ENCODE measurements around the gene RMRP. TPM values are rescaled to one million over a fixed set of nuclear protein-coding genes. Genes with fewer than 3 reads are reported as not detected.

RMRP gene
- total and polyA plus RNA-seq, 7 experiments from 2014 or later, result 49.2 to 11,273 (median 7,741) TPM; not detected in 1

GRCh38 chr9:35689542-35690293 lies 31.9 kb upstream of the RMRP start, which contains the start of gene TPM2:
Gene TPM2 (minus strand): TSS chr9:35689925. CDS start chr9:35689817, 108 bp downstream.
- no peaks in the 10 kb centered on the region for H3K27me3 Mint-ChIP-seq
- ChIA-PET POLR2A (interaction anchor here (0.5 to 2.8 kb wide), 9 partner anchors 15 to 85 kb away, joined by 3 to 13 read pairs (median 4); partner anchors contain the start of genes CCDC107, RMRP and SIT1), CTCF (interaction anchor here (5.4 kb wide), 1 partner anchor 31 kb away, joined by 29 read pairs; the partner anchor contains the start of genes CCDC107 and RMRP)
- H3K27ac Mint-ChIP-seq, result peak within 1 kb of the TSS; percentile 16 to 95 (median 77)
- Histone ChIP-seq H3K4me1 (ENCODE audit: control insufficient read depth in 2 of 2, insufficient read depth in 2 of 2, low read length in 2 of 2) (peaks cover 0 to 5% of the 10 kb centered on the region in 2 donors), H3K27me3 (ENCODE audit: control insufficient read depth in 2 of 2, insufficient read depth in 2 of 2, low read length in 2 of 2) (no peaks in the 10 kb centered on the region), H3K36me3 (ENCODE audit: control insufficient read depth in 2 of 3, insufficient read depth in 3 of 3, low read length in 3 of 3) (peaks cover 0 to 7% (median 0%) of the 10 kb centered on the region in 3 experiments), H3K9me3 (ENCODE audit: control insufficient read depth in 2 of 3, low read length in 3 of 3) (no peaks in the 10 kb centered on the region), H3K4me3 (ENCODE audit: low read length) (peak within 1 kb of the TSS; percentile 65), H3K27ac (ENCODE audit: low read depth, low read length) (peak within 1 kb of the TSS; percentile 70)
- intact Hi-C loops (cut with micrococcal nuclease), result loop anchor here (1.0 to 2.0 kb wide), 3 partner anchors 13 to 73 kb away; no protein-coding TSS in a partner anchor
- H3K4me3 Mint-ChIP-seq, result peak within 1 kb of the TSS; percentile 80 to 94 (median 88)
- H3K36me3 Mint-ChIP-seq, result peaks cover 0 to 1% (median 0%) of the 10 kb centered on the region in 5 donors
- DNase-seq, result no peak
- no peak for ATAC-seq
- no peaks in the 10 kb centered on the region for H3K9me3 Mint-ChIP-seq
- peaks cover 16 to 31% (median 25%) of the 10 kb centered on the region in 7 donors for H3K4me1 Mint-ChIP-seq

- peaks cover 16 to 31% (median 25%) of the 10 kb centered on the region in 7 donors for H3K4me1 Mint-ChIP-seq
- peak overlapping the region; percentile 16 to 84 (median 72) for H3K27ac Mint-ChIP-seq
- peaks cover 0 to 4% (median 0%) of the 10 kb centered on the region in 5 donors for H3K36me3 Mint-ChIP-seq
- no peaks in the 10 kb centered on the region for H3K27me3 ChIP-seq (ENCODE audit: control insufficient read depth in 2 of 2, insufficient read depth in 2 of 2, low read length in 2 of 2)
- CTCF ChIA-PET, result interaction anchor here (0.7 to 5.4 kb wide), 4 partner anchors 13 to 78 kb away, joined by 3 to 29 read pairs (median 3); partner anchors contain the start of genes CCDC107 and RMRP
- H3K4me3 ChIP-seq (ENCODE audit: low read length), result no peak overlapping the region
- intact Hi-C loops (cut with micrococcal nuclease), result no loop called here
- DNase-seq (no peak), ATAC-seq (no peak)
- no peak overlapping the region for H3K27ac ChIP-seq (ENCODE audit: low read depth, low read length)
- no peaks in the 10 kb centered on the region for H3K9me3 ChIP-seq (ENCODE audit: control insufficient read depth in 2 of 3, low read length in 3 of 3)
- POLR2A ChIA-PET, result interaction anchor here (0.5 to 1.7 kb wide), 5 partner anchors 7 to 72 kb away, joined by 3 to 5 read pairs (median 4); partner anchors contain the start of genes CREB3 and TLN1
- H3K9me3 Mint-ChIP-seq, result no peaks in the 10 kb centered on the region
- no peaks in the 10 kb centered on the region for H3K27me3 Mint-ChIP-seq
- H3K4me1 ChIP-seq (ENCODE audit: control insufficient read depth in 2 of 2, insufficient read depth in 2 of 2, low read length in 2 of 2), result peaks cover 0 to 5% of the 10 kb centered on the region in 2 donors
- peaks cover 0 to 8% (median 0%) of the 10 kb centered on the region in 3 experiments for H3K36me3 ChIP-seq (ENCODE audit: control insufficient read depth in 2 of 3, insufficient read depth in 3 of 3, low read length in 3 of 3)
- peak overlapping the region in 9 of 10 donors; percentile 42 to 72 (median 65) for H3K4me3 Mint-ChIP-seq
Measured at GRCh38 chr9:35688558-35689541, 31.0 kb upstream of the RMRP start.

- Histone ChIP-seq H3K4me1 (ENCODE audit: control insufficient read depth in 2 of 2, insufficient read depth in 2 of 2, low read length in 2 of 2) (peaks cover 0 to 5% of the 10 kb centered on the region in 2 donors), H3K27me3 (ENCODE audit: control insufficient read depth in 2 of 2, insufficient read depth in 2 of 2, low read length in 2 of 2) (no peaks in the 10 kb centered on the region), H3K9me3 (ENCODE audit: control insufficient read depth in 2 of 3, low read length in 3 of 3) (no peaks in the 10 kb centered on the region), H3K4me3 (ENCODE audit: low read length) (no peak overlapping the region), H3K27ac (ENCODE audit: low read depth, low read length) (no peak overlapping the region), H3K36me3 (ENCODE audit: control insufficient read depth in 2 of 3, insufficient read depth in 3 of 3, low read length in 3 of 3) (peaks cover 0 to 8% (median 0%) of the 10 kb centered on the region in 3 experiments)
- peak overlapping the region in 5 of 9 donors; percentile 28 to 76 (median 68) for H3K27ac Mint-ChIP-seq
- no peaks in the 10 kb centered on the region for H3K27me3 Mint-ChIP-seq
- H3K4me1 Mint-ChIP-seq, result peaks cover 16 to 31% (median 25%) of the 10 kb centered on the region in 7 donors
- H3K9me3 Mint-ChIP-seq, result no peaks in the 10 kb centered on the region
- DNase-seq (no peak), ATAC-seq (no peak)
- POLR2A ChIA-PET, result interaction anchor here (0.8 to 1.7 kb wide), 6 partner anchors 8 to 72 kb away, joined by 3 to 5 read pairs (median 4); partner anchors contain the start of genes CREB3 and TLN1
- H3K36me3 Mint-ChIP-seq, result peaks cover 0 to 4% (median 0%) of the 10 kb centered on the region in 5 donors
- intact Hi-C loops (cut with micrococcal nuclease), result no loop called here
- H3K4me3 Mint-ChIP-seq, result peak overlapping the region in 4 of 10 donors; percentile 3 to 64 (median 32)
- CTCF ChIA-PET, result interaction anchor here (0.7 to 5.4 kb wide), 8 partner anchors 8 to 77 kb away, joined by 3 to 29 read pairs (median 3); partner anchors contain the start of genes ARHGEF39, CCDC107 and RMRP
Measured at GRCh38 chr9:35687972-35688557, 30.2 kb upstream of the RMRP start.

- intact Hi-C loops (cut with micrococcal nuclease), result no loop called here
- H3K27ac Mint-ChIP-seq, result peak overlapping the region in 6 of 9 donors; percentile 5 to 76 (median 47)
- no peaks in the 10 kb centered on the region for H3K9me3 ChIP-seq (ENCODE audit: control insufficient read depth in 2 of 3, low read length in 3 of 3)
Measured at GRCh38 chr9:35687306-35687705, 29.5 kb upstream of the RMRP start.

GRCh38 chr9:35686222-35687203 lies 28.7 kb upstream of the RMRP start:
- Mint-ChIP-seq H3K27me3 (no peaks in the 10 kb centered on the region), H3K27ac (peak overlapping the region in 3 of 9 donors; percentile 10 to 38 (median 29)), H3K36me3 (peaks cover 0 to 4% (median 0%) of the 10 kb centered on the region in 5 donors), H3K4me3 (no peak overlapping the region), H3K4me1 (peaks cover 10 to 29% (median 18%) of the 10 kb centered on the region in 7 donors), H3K9me3 (no peaks in the 10 kb centered on the region)
- ChIA-PET POLR2A (interaction anchor here (0.8 to 0.9 kb wide), 4 partner anchors 21 to 118 kb away, joined by 3 to 6 read pairs (median 3); no protein-coding TSS in a partner anchor), CTCF (interaction anchor here (0.6 to 1.5 kb wide), 4 partner anchors 10 to 199 kb away, joined by 4 to 8 read pairs (median 6); partner anchors contain the start of gene ARHGEF39)
- Histone ChIP-seq H3K4me3 (ENCODE audit: low read length) (no peak overlapping the region), H3K4me1 (ENCODE audit: control insufficient read depth in 2 of 2, insufficient read depth in 2 of 2, low read length in 2 of 2) (peaks cover 0 to 4% of the 10 kb centered on the region in 2 donors), H3K27ac (ENCODE audit: low read depth, low read length) (no peak overlapping the region), H3K36me3 (ENCODE audit: control insufficient read depth in 2 of 3, insufficient read depth in 3 of 3, low read length in 3 of 3) (peaks cover 0 to 12% (median 0%) of the 10 kb centered on the region in 3 experiments), H3K9me3 (ENCODE audit: control insufficient read depth in 2 of 3, low read length in 3 of 3) (no peaks in the 10 kb centered on the region), H3K27me3 (ENCODE audit: control insufficient read depth in 2 of 2, insufficient read depth in 2 of 2, low read length in 2 of 2) (no peaks in the 10 kb centered on the region)
- DNase-seq, result no peak
- no peak for ATAC-seq
- intact Hi-C loops (cut with micrococcal nuclease), result no loop called here

More at GRCh38 chr9:35687306-35687705, 29.5 kb upstream of the RMRP start:
- DNase-seq, result no peak
- Histone ChIP-seq H3K27me3 (ENCODE audit: control insufficient read depth in 2 of 2, insufficient read depth in 2 of 2, low read length in 2 of 2) (no peaks in the 10 kb centered on the region), H3K4me3 (ENCODE audit: low read length) (no peak overlapping the region), H3K27ac (ENCODE audit: low read depth, low read length) (no peak overlapping the region), H3K4me1 (ENCODE audit: control insufficient read depth in 2 of 2, insufficient read depth in 2 of 2, low read length in 2 of 2) (peaks cover 0 to 5% of the 10 kb centered on the region in 2 donors), H3K36me3 (ENCODE audit: control insufficient read depth in 2 of 3, insufficient read depth in 3 of 3, low read length in 3 of 3) (peaks cover 0 to 12% (median 0%) of the 10 kb centered on the region in 3 experiments)
- peaks cover 16 to 33% (median 25%) of the 10 kb centered on the region in 7 donors for H3K4me1 Mint-ChIP-seq
- no peak for ATAC-seq
- peak overlapping the region in 2 of 10 donors; percentile 20 to 56 for H3K4me3 Mint-ChIP-seq
- H3K9me3 Mint-ChIP-seq, result no peaks in the 10 kb centered on the region
- ChIA-PET POLR2A (interaction anchor here (0.6 to 1.7 kb wide), 6 partner anchors 9 to 45 kb away, joined by 3 to 5 read pairs (median 3); partner anchors contain the start of genes CREB3 and TLN1), CTCF (interaction anchor here (0.6 to 5.4 kb wide), 6 partner anchors 9 to 200 kb away, joined by 3 to 29 read pairs (median 6); partner anchors contain the start of genes ARHGEF39, CCDC107 and RMRP)
- H3K36me3 Mint-ChIP-seq, result peaks cover 0 to 4% (median 0%) of the 10 kb centered on the region in 5 donors
- H3K27me3 Mint-ChIP-seq, result no peaks in the 10 kb centered on the region

Measured in naive thymus-derived CD4-positive, alpha-beta T cell (primary cell).